ENCODE results near the gene SCOC.

The SCOC gene

DNA sequence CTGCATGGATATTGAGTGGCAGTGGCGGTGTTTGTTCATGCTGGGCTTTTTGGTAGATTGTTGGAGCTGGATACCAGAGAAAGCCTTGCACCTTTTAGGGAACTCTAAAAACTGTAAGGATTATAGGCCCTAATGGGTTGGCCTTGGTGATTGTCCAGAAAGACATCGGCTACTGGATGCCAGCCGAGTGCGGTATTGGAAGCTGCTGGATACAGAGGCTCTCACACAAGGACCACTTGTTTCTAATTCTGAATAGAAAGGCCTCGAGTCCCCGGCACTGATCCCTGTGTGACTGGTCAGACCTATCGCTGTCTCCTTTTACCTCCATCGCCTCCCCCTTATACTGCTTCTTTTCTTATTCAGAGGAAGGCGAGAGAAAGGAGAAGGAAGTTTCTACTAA is 27.3 kb upstream of the SCOC start:
- Histone ChIP-seq H3K27ac (no peak overlapping the region), H3K4me3 (no peak overlapping the region)
- TF ChIP-seq, protein P1, sequence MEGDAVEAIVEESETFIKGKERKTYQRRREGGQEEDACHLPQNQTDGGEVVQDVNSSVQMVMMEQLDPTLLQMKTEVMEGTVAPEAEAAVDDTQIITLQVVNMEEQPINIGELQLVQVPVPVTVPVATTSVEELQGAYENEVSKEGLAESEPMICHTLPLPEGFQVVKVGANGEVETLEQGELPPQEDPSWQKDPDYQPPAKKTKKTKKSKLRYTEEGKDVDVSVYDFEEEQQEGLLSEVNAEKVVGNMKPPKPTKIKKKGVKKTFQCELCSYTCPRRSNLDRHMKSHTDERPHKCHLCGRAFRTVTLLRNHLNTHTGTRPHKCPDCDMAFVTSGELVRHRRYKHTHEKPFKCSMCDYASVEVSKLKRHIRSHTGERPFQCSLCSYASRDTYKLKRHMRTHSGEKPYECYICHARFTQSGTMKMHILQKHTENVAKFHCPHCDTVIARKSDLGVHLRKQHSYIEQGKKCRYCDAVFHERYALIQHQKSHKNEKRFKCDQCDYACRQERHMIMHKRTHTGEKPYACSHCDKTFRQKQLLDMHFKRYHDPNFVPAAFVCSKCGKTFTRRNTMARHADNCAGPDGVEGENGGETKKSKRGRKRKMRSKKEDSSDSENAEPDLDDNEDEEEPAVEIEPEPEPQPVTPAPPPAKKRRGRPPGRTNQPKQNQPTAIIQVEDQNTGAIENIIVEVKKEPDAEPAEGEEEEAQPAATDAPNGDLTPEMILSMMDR (IDR thresholded peaks at IDR 0.05) = no peak
- no peak for DNase-seq (ENCODE audit: low spot score)

DNA sequence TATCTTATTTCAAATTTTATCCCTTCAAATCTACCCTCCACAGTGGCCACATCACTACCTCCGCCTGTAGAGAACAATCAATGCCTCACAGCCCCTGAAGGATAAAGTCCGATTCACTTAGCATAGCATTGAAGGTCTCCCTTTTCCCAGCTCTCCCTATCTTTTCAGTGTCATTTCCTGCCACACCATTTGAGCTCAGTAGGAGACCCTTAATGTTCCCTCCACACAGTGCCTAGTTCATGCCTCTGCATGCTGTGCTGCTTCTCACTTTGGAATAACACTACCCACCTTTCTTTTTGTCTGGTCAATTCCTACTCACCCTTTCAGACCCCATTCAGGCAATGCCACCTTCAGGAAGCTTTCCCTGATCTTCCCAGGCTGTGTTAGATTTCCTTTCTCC is 23.6 kb upstream of the SCOC start:
- no peak overlapping the region for H3K27ac ChIP-seq
- DNase-seq (ENCODE audit: low spot score) = no peak
- TF ChIP-seq, protein P1 (IDR thresholded peaks at IDR 0.05) = no peak

DNA sequence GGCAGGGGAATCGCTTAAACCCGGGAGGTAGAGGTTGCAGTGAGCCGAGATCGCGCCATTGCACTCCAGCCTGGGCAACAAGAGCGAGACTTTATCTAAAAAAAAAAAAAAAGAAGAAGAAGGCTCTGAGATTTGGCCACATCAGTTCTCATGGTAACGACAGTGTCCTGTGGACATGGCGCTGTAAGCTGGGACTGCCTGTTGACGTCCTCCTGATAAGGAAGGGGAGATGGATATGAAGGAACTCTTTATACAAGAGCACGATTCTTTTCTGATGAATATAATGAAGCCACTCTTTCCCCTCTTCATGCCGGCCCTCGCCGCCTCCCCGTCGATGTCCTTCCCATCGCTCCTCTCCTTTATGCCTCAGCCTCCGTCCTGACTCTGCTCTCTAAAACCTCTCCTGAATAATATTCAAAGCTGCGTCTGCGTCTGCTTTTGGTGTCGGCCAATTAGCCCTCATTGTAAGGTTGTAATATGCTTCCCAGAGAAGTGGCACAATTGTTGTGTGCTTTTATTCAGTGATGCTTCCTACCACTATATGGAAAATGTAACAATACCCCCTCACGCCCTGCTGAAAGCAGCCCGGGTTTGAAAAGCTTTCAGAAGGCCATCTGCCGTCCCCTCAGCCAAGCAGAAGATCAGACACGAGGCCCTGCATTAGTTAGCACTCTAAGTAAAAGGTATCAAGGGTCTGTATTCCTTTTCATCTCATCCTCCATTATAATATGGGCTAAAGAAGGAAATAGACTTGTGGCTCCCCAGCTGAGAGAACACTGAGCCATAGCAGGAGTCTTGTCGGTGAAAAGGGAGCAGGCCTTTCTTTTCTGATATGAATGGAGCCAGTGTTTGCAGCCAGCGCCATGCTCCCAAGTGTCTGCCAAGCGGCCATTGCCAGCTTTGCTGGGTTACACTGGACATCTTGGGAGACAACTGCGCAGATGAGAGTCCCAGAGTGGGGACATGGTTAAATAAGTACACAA is 22.1 kb upstream of the SCOC start:
- TF ChIP-seq, protein P1 (IDR thresholded peaks at IDR 0.05) = no peak
- Histone ChIP-seq H3K27ac (no peak overlapping the region), H3K4me3 (no peak overlapping the region)
- DNase-seq (ENCODE audit: low spot score) = no peak

More for the DNA sequence above, 23.6 kb upstream of the SCOC start:
- H3K4me3 ChIP-seq = no peak overlapping the region

DNA sequence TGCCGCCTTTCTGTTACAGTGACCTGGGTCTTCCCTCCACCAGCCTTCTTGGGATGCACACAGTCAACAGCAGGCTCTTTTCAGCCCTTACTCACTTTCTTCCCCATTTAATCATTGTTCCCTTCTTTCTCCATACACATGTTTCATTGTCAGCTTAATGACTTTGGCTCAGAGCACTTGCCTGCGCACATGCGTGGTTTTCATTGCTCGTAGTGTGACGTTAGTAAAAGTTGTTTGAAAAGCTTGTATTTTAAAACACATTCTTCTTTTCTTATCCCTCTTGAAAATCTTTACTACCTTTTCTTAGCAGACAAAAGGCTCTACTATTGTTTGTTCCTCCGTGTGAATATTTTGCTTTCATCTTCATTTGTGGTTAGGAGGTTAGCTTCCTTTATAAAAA is 19.7 kb upstream of the SCOC start:
- Histone ChIP-seq H3K4me3 (no peak overlapping the region), H3K27ac (no peak overlapping the region)
- no peak for DNase-seq (ENCODE audit: low spot score)
- TF ChIP-seq, protein P1 (IDR thresholded peaks at IDR 0.05) = no peak

DNA sequence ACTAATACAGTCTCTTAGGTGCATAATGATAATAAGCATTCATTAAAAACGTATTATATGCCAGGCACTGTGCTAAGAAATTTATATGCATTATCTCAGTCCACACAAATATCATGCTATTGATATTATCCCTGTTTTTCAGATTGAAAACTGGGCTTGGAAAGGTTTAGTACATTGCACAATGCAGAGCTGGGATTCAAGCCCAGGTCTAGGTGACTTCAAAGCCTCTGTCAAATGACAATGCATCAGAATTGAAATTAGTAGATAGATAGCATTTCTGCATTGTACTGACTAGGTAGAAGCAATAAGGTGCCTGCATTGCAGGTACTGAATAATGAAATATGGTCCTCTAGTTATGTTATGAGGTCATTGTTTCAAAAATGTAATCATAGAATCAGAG is 18.2 kb upstream of the SCOC start:
- Histone ChIP-seq H3K4me3 (no peak overlapping the region), H3K27ac (no peak overlapping the region)
- DNase-seq (ENCODE audit: low spot score) = no peak
- TF ChIP-seq, protein P1 (IDR thresholded peaks at IDR 0.05) = no peak

DNA sequence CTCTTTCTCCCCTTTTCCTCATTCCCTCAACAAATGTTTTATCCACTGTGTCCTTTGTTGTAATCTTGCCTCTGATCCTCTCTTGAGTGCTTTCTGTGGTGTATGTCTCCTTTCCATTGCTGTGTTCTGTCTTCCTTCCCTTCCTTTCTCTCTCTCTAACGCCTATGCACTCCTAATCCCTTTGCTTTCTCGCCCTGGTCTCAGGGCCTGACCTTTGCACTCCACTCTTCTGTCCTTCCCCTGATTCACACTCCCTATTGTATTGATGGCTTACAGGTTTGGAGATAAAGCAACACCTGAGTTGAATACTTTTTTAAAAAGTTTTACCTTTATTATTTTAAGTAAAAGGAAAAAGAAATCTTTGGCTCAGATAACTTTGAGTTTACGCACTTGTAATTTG is 15.6 kb upstream of the SCOC start:
- DNase-seq (ENCODE audit: low spot score) = no peak
- no peak overlapping the region for H3K4me3 ChIP-seq
- TF ChIP-seq, protein P1 (IDR thresholded peaks at IDR 0.05) = no peak
- H3K27ac ChIP-seq = no peak overlapping the region

DNA sequence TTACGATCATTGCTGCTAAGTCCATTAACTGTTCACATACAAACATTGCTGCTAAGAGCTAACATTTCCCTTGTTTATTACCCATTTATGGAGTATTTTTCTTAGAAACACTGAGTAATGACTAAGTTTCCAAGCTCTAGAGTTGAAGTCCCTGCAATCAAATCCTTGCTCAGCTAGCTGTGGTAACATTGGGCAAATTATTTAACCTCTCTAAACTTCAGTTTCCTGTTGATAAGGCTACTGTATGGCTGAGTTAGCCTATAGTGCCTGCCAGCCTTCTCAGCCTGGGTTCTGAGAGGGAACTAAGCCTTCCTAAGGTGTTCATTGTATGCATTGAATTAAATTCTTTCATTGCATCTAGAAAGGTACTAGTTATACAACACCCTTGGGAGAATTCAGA is 15.2 kb upstream of the SCOC start:
- Histone ChIP-seq H3K4me3 (no peak overlapping the region), H3K27ac (no peak overlapping the region)
- DNase-seq (ENCODE audit: low spot score) = no peak
- TF ChIP-seq, protein P1 (IDR thresholded peaks at IDR 0.05) = no peak
